ENCODE results near the gene KRT39.

- TF ChIP-seq, protein P1, sequence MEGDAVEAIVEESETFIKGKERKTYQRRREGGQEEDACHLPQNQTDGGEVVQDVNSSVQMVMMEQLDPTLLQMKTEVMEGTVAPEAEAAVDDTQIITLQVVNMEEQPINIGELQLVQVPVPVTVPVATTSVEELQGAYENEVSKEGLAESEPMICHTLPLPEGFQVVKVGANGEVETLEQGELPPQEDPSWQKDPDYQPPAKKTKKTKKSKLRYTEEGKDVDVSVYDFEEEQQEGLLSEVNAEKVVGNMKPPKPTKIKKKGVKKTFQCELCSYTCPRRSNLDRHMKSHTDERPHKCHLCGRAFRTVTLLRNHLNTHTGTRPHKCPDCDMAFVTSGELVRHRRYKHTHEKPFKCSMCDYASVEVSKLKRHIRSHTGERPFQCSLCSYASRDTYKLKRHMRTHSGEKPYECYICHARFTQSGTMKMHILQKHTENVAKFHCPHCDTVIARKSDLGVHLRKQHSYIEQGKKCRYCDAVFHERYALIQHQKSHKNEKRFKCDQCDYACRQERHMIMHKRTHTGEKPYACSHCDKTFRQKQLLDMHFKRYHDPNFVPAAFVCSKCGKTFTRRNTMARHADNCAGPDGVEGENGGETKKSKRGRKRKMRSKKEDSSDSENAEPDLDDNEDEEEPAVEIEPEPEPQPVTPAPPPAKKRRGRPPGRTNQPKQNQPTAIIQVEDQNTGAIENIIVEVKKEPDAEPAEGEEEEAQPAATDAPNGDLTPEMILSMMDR (IDR thresholded peaks at IDR 0.05): no peak
- no peak for TF ChIP-seq POLR2A (IDR thresholded peaks at IDR 0.05)
- TF ChIP-seq POLR2AphosphoS5 (IDR thresholded peaks at IDR 0.05): no peak
Measured at GRCh38 chr17:41003926-41004325, 37.2 kb upstream of the KRT39 start.

Data from suprapubic skin (tissue), 4 donors.